Stimulated activated naive CD8-positive, alpha-beta T cell treated with anti-CD3 and anti-CD28 coated beads, Interleukin-15, Interleukin-2, amounts not matched to agents 100 ng/mL and 50 ng/mL, for 24 hours (primary cell): Measurements from ENCODE around the gene MBD4.

Source experiments
- H3K27ac Mint-ChIP-seq: one replicate; pipeline ENCODE4 v1.8.0; 2021; ENCODE audit warnings: mild to moderate bottlenecking, mixed read lengths
- H3K27me3 Mint-ChIP-seq: one replicate; pipeline ENCODE4 v1.8.0; 2021; ENCODE audit warnings: mixed read lengths
- H3K36me3 Mint-ChIP-seq: one replicate; pipeline ENCODE4 v1.8.0; 2021; ENCODE audit warnings: low read depth, mixed read lengths
- H3K4me1 Mint-ChIP-seq: one replicate; pipeline ENCODE4 v1.8.0; 2021; ENCODE audit warnings: low read depth, mixed read lengths
- H3K4me3 Mint-ChIP-seq: one replicate; pipeline ENCODE4 v1.8.0; 2021; ENCODE audit warnings: mild to moderate bottlenecking, mixed read lengths
- H3K9me3 Mint-ChIP-seq: one replicate; pipeline ENCODE4 v1.8.0; 2021; ENCODE audit warnings: mixed read lengths

The MBD4 gene

GRCh38 chr3:129449279-129450115, 9.7 kb upstream of the MBD4 start:
- Mint-ChIP-seq H3K4me1 (no peaks in the 10 kb centered on the region), H3K27ac (no peak overlapping the region), H3K9me3 (no peaks in the 10 kb centered on the region), H3K27me3 (no peaks in the 10 kb centered on the region), H3K36me3 (peaks cover 27% of the 10 kb centered on the region), H3K4me3 (no peak overlapping the region)

GRCh38 chr3:129448186-129448895, 8.6 kb upstream of the MBD4 start:
- no peak overlapping the region for H3K4me3 Mint-ChIP-seq
- H3K27ac Mint-ChIP-seq: no peak overlapping the region
- no peaks in the 10 kb centered on the region for H3K27me3 Mint-ChIP-seq
- no peaks in the 10 kb centered on the region for H3K4me1 Mint-ChIP-seq
- H3K36me3 Mint-ChIP-seq: peaks cover 25% of the 10 kb centered on the region
- no peaks in the 10 kb centered on the region for H3K9me3 Mint-ChIP-seq

- peaks cover 10% of the 10 kb centered on the region for H3K36me3 Mint-ChIP-seq
- H3K9me3 Mint-ChIP-seq: no peaks in the 10 kb centered on the region
- H3K4me3 Mint-ChIP-seq: no peak overlapping the region
- peaks cover 10% of the 10 kb centered on the region for H3K4me1 Mint-ChIP-seq
- no peaks in the 10 kb centered on the region for H3K27me3 Mint-ChIP-seq
- no peak overlapping the region for H3K27ac Mint-ChIP-seq
Observed at GRCh38 chr3:129446926-129447325, 7.2 kb upstream of the MBD4 start.

GRCh38 chr3:129445471-129445870, 5.7 kb upstream of the MBD4 start:
- Mint-ChIP-seq H3K4me3 (no peak overlapping the region), H3K27ac (no peak overlapping the region), H3K27me3 (no peaks in the 10 kb centered on the region), H3K9me3 (no peaks in the 10 kb centered on the region), H3K4me1 (peaks cover 22% of the 10 kb centered on the region), H3K36me3 (peaks cover 5% of the 10 kb centered on the region)

GRCh38 chr3:129442947-129443346, 3.2 kb upstream of the MBD4 start:
- Mint-ChIP-seq H3K27me3 (no peaks in the 10 kb centered on the region), H3K4me3 (no peak overlapping the region), H3K9me3 (no peaks in the 10 kb centered on the region), H3K27ac (no peak overlapping the region), H3K4me1 (peaks cover 38% of the 10 kb centered on the region), H3K36me3 (peaks cover 6% of the 10 kb centered on the region)

GRCh38 chr3:129442486-129442885, 2.7 kb upstream of the MBD4 start:
- H3K4me3 Mint-ChIP-seq: no peak overlapping the region
- H3K9me3 Mint-ChIP-seq: no peaks in the 10 kb centered on the region
- H3K36me3 Mint-ChIP-seq: peaks cover 11% of the 10 kb centered on the region
- H3K27ac Mint-ChIP-seq: no peak overlapping the region
- peaks cover 43% of the 10 kb centered on the region for H3K4me1 Mint-ChIP-seq
- H3K27me3 Mint-ChIP-seq: no peaks in the 10 kb centered on the region

GRCh38 chr3:129441782-129442181, 2.0 kb upstream of the MBD4 start:
- H3K4me1 Mint-ChIP-seq: peaks cover 49% of the 10 kb centered on the region
- H3K27ac Mint-ChIP-seq: no peak overlapping the region
- peak overlapping the region; percentile 94 for H3K4me3 Mint-ChIP-seq
- H3K36me3 Mint-ChIP-seq: peaks cover 15% of the 10 kb centered on the region
- H3K9me3 Mint-ChIP-seq: no peaks in the 10 kb centered on the region
- H3K27me3 Mint-ChIP-seq: no peaks in the 10 kb centered on the region

GRCh38 chr3:129441215-129441614, 1.5 kb upstream of the MBD4 start:
- Mint-ChIP-seq H3K4me3 (peak overlapping the region; percentile 94), H3K9me3 (no peaks in the 10 kb centered on the region), H3K27ac (peak overlapping the region; percentile 97), H3K4me1 (peaks cover 54% of the 10 kb centered on the region), H3K36me3 (peaks cover 21% of the 10 kb centered on the region), H3K27me3 (no peaks in the 10 kb centered on the region)

GRCh38 chr3:129440618-129441190, 956 bp upstream of the MBD4 start:
- Mint-ChIP-seq H3K27me3 (no peaks in the 10 kb centered on the region), H3K4me1 (peaks cover 59% of the 10 kb centered on the region), H3K36me3 (peaks cover 26% of the 10 kb centered on the region), H3K27ac (peak overlapping the region; percentile 97), H3K9me3 (no peaks in the 10 kb centered on the region), H3K4me3 (peak overlapping the region; percentile 94)

- peak overlapping the region; percentile 94 for H3K4me3 Mint-ChIP-seq
Observed at GRCh38 chr3:129439226-129439816, 427 bp downstream of the MBD4 start.

GRCh38 chr3:129435367-129435766, 4.4 kb downstream of the MBD4 start:
- Mint-ChIP-seq H3K9me3 (no peaks in the 10 kb centered on the region), H3K4me1 (peaks cover 62% of the 10 kb centered on the region), H3K27ac (peak overlapping the region; percentile 47), H3K4me3 (peak overlapping the region; percentile 58), H3K27me3 (no peaks in the 10 kb centered on the region), H3K36me3 (peaks cover 73% of the 10 kb centered on the region)

More at GRCh38 chr3:129439226-129439816, 427 bp downstream of the MBD4 start:
- no peaks in the 10 kb centered on the region for H3K9me3 Mint-ChIP-seq
- H3K27me3 Mint-ChIP-seq: no peaks in the 10 kb centered on the region
- peaks cover 40% of the 10 kb centered on the region for H3K36me3 Mint-ChIP-seq
- peak overlapping the region; percentile 97 for H3K27ac Mint-ChIP-seq
- H3K4me1 Mint-ChIP-seq: peaks cover 72% of the 10 kb centered on the region

GRCh38 chr3:129434140-129434539, 5.6 kb downstream of the MBD4 start:
- Mint-ChIP-seq H3K27me3 (no peaks in the 10 kb centered on the region), H3K36me3 (peaks cover 81% of the 10 kb centered on the region), H3K4me1 (peaks cover 63% of the 10 kb centered on the region), H3K9me3 (no peaks in the 10 kb centered on the region), H3K27ac (no peak overlapping the region), H3K4me3 (no peak overlapping the region)

GRCh38 chr3:129433565-129433964, 6.2 kb downstream of the MBD4 start:
- peaks cover 86% of the 10 kb centered on the region for H3K36me3 Mint-ChIP-seq
- H3K4me3 Mint-ChIP-seq: no peak overlapping the region
- peaks cover 68% of the 10 kb centered on the region for H3K4me1 Mint-ChIP-seq
- H3K9me3 Mint-ChIP-seq: no peaks in the 10 kb centered on the region
- no peak overlapping the region for H3K27ac Mint-ChIP-seq
- no peaks in the 10 kb centered on the region for H3K27me3 Mint-ChIP-seq

- Mint-ChIP-seq H3K27ac (no peak overlapping the region), H3K4me1 (peaks cover 68% of the 10 kb centered on the region), H3K27me3 (no peaks in the 10 kb centered on the region), H3K9me3 (no peaks in the 10 kb centered on the region), H3K36me3 (peaks cover 77% of the 10 kb centered on the region), H3K4me3 (no peak overlapping the region)
Observed at GRCh38 chr3:129432671-129433070, 7.1 kb downstream of the MBD4 start.

GRCh38 chr3:129432036-129432435, 7.7 kb downstream of the MBD4 start:
- no peak overlapping the region for H3K4me3 Mint-ChIP-seq
- H3K9me3 Mint-ChIP-seq: no peaks in the 10 kb centered on the region
- no peaks in the 10 kb centered on the region for H3K27me3 Mint-ChIP-seq
- no peak overlapping the region for H3K27ac Mint-ChIP-seq
- H3K36me3 Mint-ChIP-seq: peaks cover 73% of the 10 kb centered on the region
- peaks cover 65% of the 10 kb centered on the region for H3K4me1 Mint-ChIP-seq
